ENCODE data around the gene SLC6A6. TPM values are rescaled to one million over a fixed set of nuclear protein-coding genes. Genes with fewer than 3 reads are reported as not detected.

SLC6A6 gene
- polyA plus RNA-seq, 1 donor (not counting 4 experiments of a cell fraction or from before 2014, with no cell fraction given) = 8.3 TPM

DNA sequence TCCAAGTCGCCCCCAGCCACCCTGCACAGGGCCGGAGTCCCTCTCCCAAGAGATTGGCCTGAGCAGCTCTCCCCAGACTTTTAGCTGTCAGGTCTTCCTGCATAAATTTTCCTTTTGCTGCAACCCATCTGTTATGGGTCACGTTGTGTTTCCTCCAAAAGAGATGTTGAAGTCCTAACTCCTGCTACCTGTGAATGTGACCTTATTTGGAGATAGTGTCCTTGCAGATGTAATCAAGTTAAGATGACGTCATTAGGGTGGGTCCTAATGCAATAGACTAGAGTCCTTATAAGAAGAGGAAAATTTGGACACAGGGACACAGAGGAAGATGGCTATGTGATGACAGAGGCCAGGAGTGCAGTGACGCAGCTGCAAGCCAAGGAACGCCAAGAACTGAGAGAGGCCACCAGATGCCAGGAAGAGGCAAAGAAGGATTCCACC lies 13.2 kb upstream of the SLC6A6 start:
- H3K27ac ChIP-seq (ENCODE audit: control insufficient read depth, insufficient read depth, low read length) = no peak overlapping the region
- no peaks in the 10 kb centered on the region for H3K9me1 ChIP-seq (ENCODE audit: control insufficient read depth, extremely low read depth, insufficient read depth, low read length)
- no peaks in the 10 kb centered on the region for H4K20me1 ChIP-seq (ENCODE audit: control insufficient read depth, extremely low read depth, insufficient read depth, low read length)
- H3K9ac ChIP-seq (ENCODE audit: control insufficient read depth, extremely low read depth, insufficient read depth, low read length) = no peak overlapping the region
- H3K36me3 ChIP-seq (ENCODE audit: control insufficient read depth in 2 of 2, extremely low read depth in 1 of 2, insufficient read depth in 2 of 2, low read length in 2 of 2) = no peaks in the 10 kb centered on the region
- no peak overlapping the region for H3K4me3 ChIP-seq (ENCODE audit: control insufficient read depth in 2 of 3, extremely low read depth in 1 of 3, insufficient read depth in 2 of 3, low read depth in 1 of 3, low read length in 3 of 3)
- no peaks in the 10 kb centered on the region for H3K79me2 ChIP-seq (ENCODE audit: control insufficient read depth, insufficient read depth, low read length)
- no peak for TF ChIP-seq CTCF (optimal IDR thresholded peaks at IDR 0.05 in 1 of 3, IDR thresholded peaks at IDR 0.05 in 1 of 3, conservative IDR thresholded peaks at IDR 0.05 in 1 of 3; ENCODE audit: extremely low read depth in 1 of 3, insufficient read depth in 2 of 3, low read length in 3 of 3)
- TF ChIP-seq EZH2 (IDR thresholded peaks at IDR 0.05; ENCODE audit: low read length) = no peak
- FAIRE-seq (no peak), DNase-seq (ENCODE audit: low read depth, low spot score) (no peak)
- no peak overlapping the region for H2AFZ ChIP-seq (ENCODE audit: control insufficient read depth, low read length)
- H3K27me3 ChIP-seq (ENCODE audit: control insufficient read depth, extremely low read depth, insufficient read depth, low read length) = peaks cover 16% of the 10 kb centered on the region
- no peak overlapping the region for H3K4me2 ChIP-seq (ENCODE audit: control insufficient read depth, extremely low read depth, insufficient read depth, low read depth, low read length)
- no peaks in the 10 kb centered on the region for H3K4me1 ChIP-seq (ENCODE audit: control insufficient read depth, extremely low read depth, insufficient read depth, low read length)
- dilution Hi-C loops (cut with MboI; ENCODE audit: extremely low pct_ligation_motif_present, low sequenced_read_pairs) = no loop called here
- no peaks in the 10 kb centered on the region for H3K9me3 ChIP-seq (ENCODE audit: control insufficient read depth, low read depth, low read length)

GRCh38 chr3:14389716-14390115 lies 12.7 kb upstream of the SLC6A6 start:
- Histone ChIP-seq H3K9ac (ENCODE audit: control insufficient read depth, extremely low read depth, insufficient read depth, low read length) (no peak overlapping the region), H4K20me1 (ENCODE audit: control insufficient read depth, extremely low read depth, insufficient read depth, low read length) (no peaks in the 10 kb centered on the region), H3K79me2 (ENCODE audit: control insufficient read depth, insufficient read depth, low read length) (no peaks in the 10 kb centered on the region), H3K4me3 (ENCODE audit: control insufficient read depth in 2 of 3, extremely low read depth in 1 of 3, insufficient read depth in 2 of 3, low read depth in 1 of 3, low read length in 3 of 3) (no peak overlapping the region), H2AFZ (ENCODE audit: control insufficient read depth, low read length) (no peak overlapping the region), H3K4me2 (ENCODE audit: control insufficient read depth, extremely low read depth, insufficient read depth, low read depth, low read length) (no peak overlapping the region), H3K4me1 (ENCODE audit: control insufficient read depth, extremely low read depth, insufficient read depth, low read length) (no peaks in the 10 kb centered on the region), H3K27me3 (ENCODE audit: control insufficient read depth, extremely low read depth, insufficient read depth, low read length) (peaks cover 16% of the 10 kb centered on the region), H3K36me3 (ENCODE audit: control insufficient read depth in 2 of 2, extremely low read depth in 1 of 2, insufficient read depth in 2 of 2, low read length in 2 of 2) (no peaks in the 10 kb centered on the region), H3K9me3 (ENCODE audit: control insufficient read depth, low read depth, low read length) (no peaks in the 10 kb centered on the region), H3K9me1 (ENCODE audit: control insufficient read depth, extremely low read depth, insufficient read depth, low read length) (no peaks in the 10 kb centered on the region), H3K27ac (ENCODE audit: control insufficient read depth, insufficient read depth, low read length) (no peak overlapping the region)
- dilution Hi-C loops (cut with MboI; ENCODE audit: extremely low pct_ligation_motif_present, low sequenced_read_pairs) = no loop called here
- DNase-seq (ENCODE audit: low read depth, low spot score) (no peak), FAIRE-seq (no peak)
- TF ChIP-seq EZH2 (IDR thresholded peaks at IDR 0.05; ENCODE audit: low read length) = no peak
- TF ChIP-seq CTCF (optimal IDR thresholded peaks at IDR 0.05 in 1 of 3, IDR thresholded peaks at IDR 0.05 in 1 of 3, conservative IDR thresholded peaks at IDR 0.05 in 1 of 3; ENCODE audit: extremely low read depth in 1 of 3, insufficient read depth in 2 of 3, low read length in 3 of 3) = no peak
